Endothelial cell of umbilical vein (primary cell): Measurements from ENCODE around the gene C5orf47.

Experiments used
- EZH2 ChIP-seq: IDR thresholded peaks from 2 replicates; pipeline ENCODE4 v1.6.1; 2012; ENCODE audit warnings: borderline replicate concordance, low read depth, mild to moderate bottlenecking, moderate library complexity, low read length, inconsistent platforms; ENCODE audit not compliant: severe bottlenecking
- FOS ChIP-seq: IDR thresholded peaks from 2 replicates; pipeline ENCODE4 v1.6.1; 2011; ENCODE audit warnings: mild to moderate bottlenecking, low read length, moderate library complexity, borderline replicate concordance; ENCODE audit not compliant: insufficient read depth
- GATA2 ChIP-seq: IDR thresholded peaks from 2 replicates; pipeline ENCODE4 v1.7.0; 2011; ENCODE audit warnings: low read depth, mild to moderate bottlenecking, moderate library complexity, mixed read lengths, low read length; ENCODE audit not compliant: insufficient read length, insufficient read depth
- JUN ChIP-seq: IDR thresholded peaks from 2 replicates; pipeline ENCODE4 v1.6.1; 2011; ENCODE audit warnings: borderline replicate concordance, low read depth; ENCODE audit not compliant: insufficient read length, insufficient read depth
- MYC ChIP-seq: IDR thresholded peaks from one replicate; pipeline ENCODE4 v1.6.1; 2011; ENCODE audit warnings: mild to moderate bottlenecking, low read depth, low read length
- POLR2A ChIP-seq: IDR thresholded peaks from 2 replicates; pipeline ENCODE4 v1.6.1; 2012; ENCODE audit warnings: low read depth, mild to moderate bottlenecking, control low read depth, low read length
- POLR2AphosphoS5 ChIP-seq: IDR thresholded peaks from 2 replicates; pipeline ENCODE4 v1.6.1; 2012; ENCODE audit warnings: low read depth, mild to moderate bottlenecking, control low read depth, low read length, moderate library complexity; ENCODE audit not compliant: insufficient read depth
- TF ChIP-seq, protein P1 (sequence below), 2 donors: IDR thresholded peaks; 1 replicate in 1 of 2; 2 replicates in 1 of 2; pipeline ENCODE4 v1.5.1; 2011; ENCODE audit warnings: low read length in 2 of 2, mild to moderate bottlenecking in 2 of 2, moderate library complexity in 2 of 2, control low read depth in 1 of 2, inconsistent platforms in 1 of 2, low read depth in 1 of 2; ENCODE audit not compliant: insufficient read depth in 1 of 2; ENCODE audit errors: extremely low read depth in 1 of 2

DNA sequence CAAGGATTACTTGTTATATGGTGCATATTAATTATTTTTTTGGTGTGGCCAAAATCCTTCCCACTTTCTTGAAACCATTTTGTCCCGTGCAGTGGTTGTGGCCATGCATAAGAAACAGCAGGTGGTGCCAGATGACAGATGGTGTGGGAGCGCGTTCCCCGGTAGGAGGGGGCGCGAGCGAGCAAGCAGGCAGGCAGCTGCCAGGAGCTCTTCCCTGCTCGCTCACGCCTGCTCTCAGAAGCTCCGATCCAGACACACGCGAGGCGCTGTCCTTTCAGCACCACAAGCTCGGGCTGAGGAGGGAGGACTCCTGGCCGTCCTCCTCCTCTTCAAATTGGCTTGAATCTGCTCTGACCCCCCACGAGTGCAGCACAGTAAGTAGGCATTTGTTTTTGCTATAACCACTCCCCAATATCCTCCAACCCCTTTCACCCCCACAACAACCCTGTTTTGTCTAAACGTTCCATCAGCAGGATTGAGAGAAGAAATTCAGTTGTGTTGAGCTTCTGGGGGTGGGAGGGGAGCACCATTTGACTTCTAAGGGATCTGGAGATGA, 56.6 kb downstream of the C5orf47 start, which contains the start of gene NSG2:
- TF ChIP-seq POLR2A = no peak
- TF ChIP-seq EZH2 = no peak
- no peak for TF ChIP-seq POLR2AphosphoS5
- TF ChIP-seq, protein P1, sequence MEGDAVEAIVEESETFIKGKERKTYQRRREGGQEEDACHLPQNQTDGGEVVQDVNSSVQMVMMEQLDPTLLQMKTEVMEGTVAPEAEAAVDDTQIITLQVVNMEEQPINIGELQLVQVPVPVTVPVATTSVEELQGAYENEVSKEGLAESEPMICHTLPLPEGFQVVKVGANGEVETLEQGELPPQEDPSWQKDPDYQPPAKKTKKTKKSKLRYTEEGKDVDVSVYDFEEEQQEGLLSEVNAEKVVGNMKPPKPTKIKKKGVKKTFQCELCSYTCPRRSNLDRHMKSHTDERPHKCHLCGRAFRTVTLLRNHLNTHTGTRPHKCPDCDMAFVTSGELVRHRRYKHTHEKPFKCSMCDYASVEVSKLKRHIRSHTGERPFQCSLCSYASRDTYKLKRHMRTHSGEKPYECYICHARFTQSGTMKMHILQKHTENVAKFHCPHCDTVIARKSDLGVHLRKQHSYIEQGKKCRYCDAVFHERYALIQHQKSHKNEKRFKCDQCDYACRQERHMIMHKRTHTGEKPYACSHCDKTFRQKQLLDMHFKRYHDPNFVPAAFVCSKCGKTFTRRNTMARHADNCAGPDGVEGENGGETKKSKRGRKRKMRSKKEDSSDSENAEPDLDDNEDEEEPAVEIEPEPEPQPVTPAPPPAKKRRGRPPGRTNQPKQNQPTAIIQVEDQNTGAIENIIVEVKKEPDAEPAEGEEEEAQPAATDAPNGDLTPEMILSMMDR (IDR thresholded peaks at IDR 0.05; ENCODE audit: extremely low read depth in 1 of 2, insufficient read depth in 1 of 2, low read depth in 1 of 2, low read length in 2 of 2) = peak in 1 of 2 donors; percentile 9
- TF ChIP-seq FOS = no peak
- no peak for TF ChIP-seq MYC
- no peak for TF ChIP-seq JUN
- TF ChIP-seq GATA2 = no peak
